Stimulated activated CD4-positive, alpha-beta T cell treated with anti-CD3 and anti-CD28 coated beads, Interleukin-4, amount 100 ng/mL, for 48 hours (primary cell): ENCODE measurements around the gene MSI2.

Experiments
- DNase-seq, 2 donors: peaks; one replicate each; pipeline ENCODE4 v3.0.0-alpha.2; 2020; ENCODE audit warnings: low read depth in 2 of 2

The MSI2 gene

DNA sequence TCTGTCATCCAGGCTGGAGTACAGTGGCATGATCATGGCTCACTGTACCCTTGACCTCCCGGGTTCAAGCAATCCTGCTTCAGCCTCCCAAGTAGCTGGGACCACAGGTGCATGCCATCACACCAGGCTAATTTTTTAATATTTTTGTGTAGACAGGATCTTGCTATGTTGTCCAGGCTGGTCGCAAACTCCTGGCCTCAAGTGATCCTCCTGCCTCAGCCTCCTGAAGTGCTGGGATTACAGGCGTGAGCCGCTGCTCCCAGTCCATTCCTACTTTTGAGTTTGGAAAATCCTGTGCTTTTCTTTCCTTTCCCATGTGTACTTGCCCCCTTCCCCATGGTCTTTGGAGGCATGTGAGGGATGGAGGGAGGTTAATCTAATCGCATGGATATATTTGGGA, 60.0 kb downstream of the MSI2 start:
- no peak for DNase-seq

DNA sequence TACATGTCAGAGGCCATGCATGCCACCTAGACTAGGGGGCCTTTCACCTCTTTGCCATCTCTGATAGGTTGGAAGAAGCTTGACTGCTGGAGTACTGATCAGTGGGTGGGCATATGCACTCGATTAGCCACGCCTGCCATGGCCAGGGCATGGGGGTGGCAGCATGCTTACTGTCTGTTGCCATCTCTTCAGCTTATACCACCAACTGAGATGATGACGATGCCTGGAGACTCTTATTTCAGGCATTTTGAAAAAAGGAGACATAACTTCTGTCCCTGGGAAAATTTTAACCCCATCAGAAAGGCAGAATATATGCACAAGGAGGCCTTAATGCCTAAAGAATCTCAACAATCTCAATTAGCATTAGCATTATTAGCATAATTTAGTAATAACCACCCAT, 60.8 kb downstream of the MSI2 start:
- DNase-seq = no peak

DNA sequence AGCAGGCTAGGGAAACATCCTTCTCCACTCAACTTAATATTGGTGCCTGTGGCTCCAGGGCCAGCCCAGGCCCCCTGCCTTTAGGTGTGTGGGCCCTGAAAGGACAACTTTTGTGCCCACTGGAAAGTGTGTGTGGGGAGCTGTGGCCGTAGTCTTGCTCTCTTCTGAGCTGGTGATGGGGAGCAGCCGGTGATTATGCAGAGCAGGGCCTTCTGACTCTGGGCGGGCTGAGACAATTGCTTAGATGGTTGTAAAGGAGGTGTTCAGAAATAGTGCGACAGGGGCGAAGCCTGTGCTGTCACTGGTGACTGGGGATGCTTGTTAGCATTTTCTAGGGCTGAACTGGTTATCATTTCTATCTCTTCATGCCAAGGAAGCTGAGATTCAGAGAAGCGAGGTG, 62.6 kb downstream of the MSI2 start:
- no peak for DNase-seq

- no peak for DNase-seq
These were observed 63.5 kb downstream of the MSI2 start for GRCh38 chr17:57319806-57320205.

- no peak for DNase-seq
These were observed 67.1 kb downstream of the MSI2 start for GRCh38 chr17:57323391-57323790.

GRCh38 chr17:57324060-57324459, 67.7 kb downstream of the MSI2 start:
- DNase-seq = no peak

DNA sequence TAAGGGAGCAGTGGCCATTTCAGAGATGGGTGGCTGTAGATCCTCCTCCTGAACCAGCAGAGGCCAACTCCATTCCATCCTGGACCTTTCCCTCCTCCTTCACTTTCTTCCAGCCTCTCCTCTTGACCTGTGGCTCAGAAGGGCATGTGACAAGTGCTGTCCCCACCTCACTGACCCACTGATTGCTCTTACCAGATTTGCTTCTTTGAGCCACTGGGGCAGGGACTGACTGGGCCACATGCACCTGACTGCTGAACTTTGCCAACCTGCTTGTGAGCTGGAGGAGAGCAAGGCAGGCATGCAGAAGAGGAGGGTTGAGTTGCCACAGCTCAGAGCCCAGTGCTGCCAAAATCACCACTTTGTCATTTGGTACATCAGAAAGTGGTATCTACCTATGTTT, 68.3 kb downstream of the MSI2 start:
- DNase-seq = no peak

GRCh38 chr17:57326336-57326735, 70.0 kb downstream of the MSI2 start:
- no peak for DNase-seq

DNA sequence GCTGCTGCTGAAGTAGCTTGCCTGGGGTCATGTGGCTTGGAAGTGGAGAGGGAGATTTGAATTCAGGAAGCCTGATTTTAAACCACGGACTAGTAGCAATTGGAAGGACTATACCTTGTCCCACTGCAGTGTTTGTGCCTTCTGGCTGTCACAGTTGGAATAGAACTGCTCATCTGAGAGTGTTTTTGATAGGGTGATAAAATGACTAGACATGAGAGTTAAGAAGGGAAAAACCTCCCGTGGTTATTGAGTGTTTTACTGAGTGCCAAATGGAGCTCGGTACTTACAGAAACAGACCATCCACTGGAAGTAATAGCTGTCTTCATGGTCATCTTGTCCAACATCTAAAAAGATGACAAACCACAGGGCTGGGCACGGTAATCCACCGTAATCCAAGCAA, 70.4 kb downstream of the MSI2 start:
- no peak for DNase-seq

- no peak for DNase-seq
These were observed 71.0 kb downstream of the MSI2 start for GRCh38 chr17:57327176-57327970.

GRCh38 chr17:57328109-57328882, 72.0 kb downstream of the MSI2 start:
- DNase-seq = no peak

GRCh38 chr17:57329380-57330214, 73.3 kb downstream of the MSI2 start:
- no peak for DNase-seq

- no peak for DNase-seq
These were observed 74.3 kb downstream of the MSI2 start for GRCh38 chr17:57330587-57330986.

DNA sequence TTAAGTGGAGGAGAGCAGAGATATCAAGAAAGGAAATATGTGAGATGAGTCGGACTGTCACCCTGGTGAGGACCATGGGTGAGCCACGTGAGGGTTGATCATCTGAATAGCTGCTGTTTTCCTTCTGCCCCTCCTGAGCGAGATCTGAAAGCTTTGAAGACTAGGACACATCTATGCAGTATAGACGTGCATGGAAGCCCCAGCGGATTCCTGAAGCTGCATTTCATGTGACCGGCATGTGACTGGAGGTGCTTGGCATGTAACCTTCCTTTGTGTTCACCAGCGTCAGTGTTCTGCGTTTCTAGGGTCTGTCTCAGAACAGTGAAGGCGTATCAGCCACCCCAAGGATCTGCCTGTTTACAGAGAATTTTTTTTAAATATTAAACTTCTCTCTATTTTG, 75.1 kb downstream of the MSI2 start:
- no peak for DNase-seq

DNA sequence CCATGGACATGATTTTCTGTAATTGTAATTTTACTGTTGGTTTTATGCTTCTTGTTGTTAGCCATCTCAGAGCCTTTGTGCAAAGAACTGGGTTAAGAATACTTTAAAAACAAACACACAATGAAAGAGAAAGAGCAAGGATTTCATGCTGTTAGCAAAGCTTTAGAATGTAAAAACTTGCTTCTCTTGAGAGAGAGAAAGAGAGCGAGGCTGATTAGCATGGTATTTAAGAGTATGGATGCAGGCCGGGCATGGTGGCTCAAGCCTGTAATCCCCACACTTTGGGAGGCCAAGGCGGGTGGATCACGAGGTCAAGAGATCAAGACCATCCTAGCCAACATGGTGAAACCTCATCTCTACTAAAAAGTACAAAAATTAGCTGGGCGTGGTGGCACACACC, 76.2 kb downstream of the MSI2 start:
- no peak for DNase-seq

GRCh38 chr17:57335195-57335792, 79.0 kb downstream of the MSI2 start:
- DNase-seq = no peak

- DNase-seq = no peak
These were observed 81.1 kb downstream of the MSI2 start for GRCh38 chr17:57337390-57337789.

DNA sequence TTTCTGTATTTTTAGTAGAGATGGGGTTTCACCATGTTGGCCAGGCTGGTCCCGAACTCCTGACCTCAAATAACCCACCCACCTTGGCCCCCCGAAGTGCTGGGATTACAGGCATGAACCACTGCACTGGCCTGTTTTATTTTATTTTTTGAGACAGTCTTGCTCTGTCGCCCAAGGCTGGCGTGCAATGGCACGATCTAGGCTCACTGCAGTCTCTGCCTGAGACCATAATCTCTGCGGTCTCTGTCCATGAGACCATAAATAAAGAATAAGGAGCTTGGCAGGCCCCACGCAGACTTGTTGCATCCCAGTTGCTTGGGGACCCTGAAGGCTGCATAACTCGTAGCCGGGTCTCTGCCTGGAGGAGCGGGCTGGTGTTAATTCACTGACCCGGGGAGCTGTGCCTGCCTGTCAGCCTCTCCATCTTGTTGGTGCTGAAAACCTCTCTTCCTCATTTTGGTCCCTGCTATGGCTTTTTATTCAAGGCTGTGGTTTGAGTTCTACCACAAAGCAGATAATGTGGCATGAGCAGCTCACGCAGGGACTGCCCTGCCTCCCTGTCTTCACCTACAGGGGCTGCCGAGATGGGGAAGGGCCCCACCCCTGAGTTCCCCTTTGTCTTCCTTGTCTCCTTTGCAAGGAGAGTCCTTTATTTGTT, 82.1 kb downstream of the MSI2 start:
- no peak for DNase-seq

- no peak for DNase-seq
These were observed 84.0 kb downstream of the MSI2 start for GRCh38 chr17:57340160-57340981.
